Stimulated activated CD8-positive, alpha-beta memory T cell treated with anti-CD3 and anti-CD28 coated beads, Interleukin-15, amount 100 ng/mL, for 4 hours (primary cell): ENCODE results near the gene IBA57.

ENCODE experiments used
- DNase-seq, 2 donors: peaks; one replicate each; pipeline ENCODE4 v3.0.0-alpha.2; 2020; ENCODE audit warnings: low read depth in 2 of 2

IBA57 gene

GRCh38 chr1:228165372-228166169 is at the start of gene IBA57:
TSS of gene IBA57 (plus strand) at chr1:228165804. CDS start at chr1:228165817, 13 bp downstream.
- peak; percentile 99 for DNase-seq

- DNase-seq: no peak
Measured at GRCh38 chr1:228117335-228117734, 48.3 kb upstream of the IBA57 start.

GRCh38 chr1:228118040-228118439 is 47.6 kb upstream of the IBA57 start:
- no peak for DNase-seq

DNA sequence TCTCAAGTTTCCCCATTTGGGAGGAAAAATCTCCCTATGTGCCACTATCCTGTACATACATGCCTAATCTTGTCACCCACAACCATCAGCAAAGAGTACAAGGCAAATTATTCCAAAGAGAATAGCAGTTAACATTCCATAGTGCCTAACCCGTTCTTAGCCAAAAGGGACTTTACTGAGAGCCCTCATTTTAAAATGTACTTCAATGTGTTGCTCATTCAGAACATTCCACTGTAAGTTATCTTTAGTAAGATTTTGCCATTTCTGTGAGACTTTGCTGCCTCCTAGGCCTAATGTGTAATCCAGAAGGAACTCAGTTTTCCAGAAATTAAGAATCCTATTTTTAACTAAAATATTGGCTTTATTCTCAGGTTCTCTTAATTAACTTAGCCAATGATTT is 45.3 kb upstream of the IBA57 start:
- DNase-seq: no peak

GRCh38 chr1:228120857-228121489 is 44.6 kb upstream of the IBA57 start:
- DNase-seq: no peak

DNA sequence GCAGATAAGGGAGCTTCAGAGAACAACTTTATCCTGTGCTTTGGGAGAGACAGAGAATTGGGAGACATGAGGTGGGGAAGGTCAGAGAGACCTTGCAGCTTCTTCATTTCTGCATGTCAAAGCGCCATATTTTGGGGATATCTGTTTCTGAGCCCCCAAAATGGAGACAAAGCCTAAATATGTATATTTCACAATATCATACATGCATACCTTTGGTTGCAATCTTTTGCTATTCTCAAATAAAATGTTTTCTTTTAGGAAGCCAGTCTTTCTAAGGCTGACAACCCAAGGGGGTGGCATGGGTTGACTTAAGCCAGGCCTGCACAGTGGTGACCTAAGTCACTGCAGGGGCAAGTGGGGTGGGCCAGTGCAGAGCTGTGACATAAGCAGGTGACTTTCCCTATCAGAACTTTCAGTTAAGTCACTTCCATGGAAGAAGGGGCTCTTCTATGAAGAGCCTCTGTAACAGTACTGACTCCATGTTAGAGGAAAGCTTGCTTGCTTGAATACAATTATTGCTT is 42.6 kb upstream of the IBA57 start:
- DNase-seq: no peak

- no peak for DNase-seq
Measured at GRCh38 chr1:228123505-228123904, 42.1 kb upstream of the IBA57 start.

DNA sequence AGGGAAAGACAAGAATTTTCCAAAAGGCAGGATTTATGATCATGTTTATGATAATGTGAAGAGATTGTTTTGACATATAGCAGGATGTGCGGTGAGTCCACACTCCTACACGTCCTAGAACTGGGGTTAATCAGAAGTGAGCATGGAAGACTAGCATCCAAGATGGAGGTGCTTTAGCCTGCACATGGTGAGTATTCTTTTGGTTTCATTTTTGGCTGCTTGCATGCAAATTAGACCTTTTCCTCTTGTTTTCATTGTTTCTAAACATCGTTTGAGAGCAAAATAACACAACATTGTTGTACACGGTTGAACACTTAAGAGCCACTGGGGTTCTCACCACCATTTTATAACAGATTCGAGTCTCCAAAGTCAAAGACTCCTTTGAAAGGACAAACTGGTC is 40.4 kb upstream of the IBA57 start:
- DNase-seq: no peak

DNA sequence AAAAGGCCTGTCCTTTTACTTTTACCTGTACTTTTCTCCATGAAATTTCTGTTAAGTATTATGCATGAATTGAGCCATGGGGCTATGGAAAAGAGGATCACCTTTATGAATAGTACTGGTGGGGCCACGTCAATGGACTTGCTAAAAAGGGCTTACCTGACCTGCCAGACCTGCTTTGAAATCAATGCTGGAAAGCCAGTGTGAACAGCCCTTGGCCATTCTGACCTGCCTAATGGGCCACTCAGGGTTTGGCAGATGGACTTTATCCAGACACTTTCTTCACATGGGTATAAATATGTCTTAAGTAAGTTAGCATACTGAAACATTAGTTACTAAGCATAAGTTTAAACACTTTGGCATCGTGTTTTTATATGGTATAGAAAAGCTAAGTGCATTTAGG is 33.8 kb upstream of the IBA57 start:
- no peak for DNase-seq

DNA sequence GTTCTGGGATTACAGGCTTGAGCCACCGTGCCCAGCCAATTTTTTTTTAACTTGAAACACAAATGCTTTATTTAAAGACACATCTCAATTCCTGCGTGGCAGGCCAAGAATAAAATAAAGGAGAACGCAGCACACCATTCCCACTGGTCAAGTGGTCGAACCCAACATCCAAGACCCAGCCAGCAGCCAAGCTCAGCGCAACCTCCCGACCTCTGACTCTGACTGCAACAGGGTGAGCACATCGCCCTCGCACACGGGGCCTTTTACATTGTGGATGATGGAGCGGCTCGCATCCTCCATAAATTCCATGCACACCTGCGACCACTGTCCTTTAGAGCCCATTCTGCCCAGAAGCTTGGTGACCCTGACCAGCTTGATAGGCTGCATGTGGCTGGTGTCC is 31.0 kb upstream of the IBA57 start:
- DNase-seq: no peak

- DNase-seq: no peak
Measured at GRCh38 chr1:228136901-228137300, 28.7 kb upstream of the IBA57 start.

DNA sequence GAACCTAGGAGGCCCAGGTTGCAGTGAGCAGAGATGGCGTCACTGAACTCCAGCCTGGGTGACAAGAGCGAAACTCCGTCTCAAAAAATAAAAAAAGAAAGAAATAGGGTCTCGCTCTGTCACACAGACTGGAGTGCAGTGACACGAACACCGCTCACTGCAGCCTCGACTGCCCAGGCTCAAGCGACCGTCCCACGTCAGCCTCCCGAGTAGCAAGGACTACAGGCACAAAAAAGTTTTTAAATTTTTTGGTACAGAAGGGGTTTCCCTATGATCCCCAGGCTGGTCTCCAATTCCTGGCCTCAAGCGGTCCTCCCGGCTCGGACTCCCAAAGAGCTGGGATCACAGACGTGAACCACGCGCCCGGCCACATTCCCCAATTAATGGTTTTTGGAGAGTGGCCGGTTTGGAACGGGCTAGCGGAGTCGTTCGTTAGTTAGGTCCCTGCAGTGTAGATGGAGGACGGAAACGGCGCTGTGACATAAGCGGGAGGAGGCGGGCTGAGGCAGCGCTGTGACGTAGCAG is 26.1 kb upstream of the IBA57 start:
- DNase-seq: no peak

- peak; percentile 100 for DNase-seq
Measured at GRCh38 chr1:228139931-228140723, 25.5 kb upstream of the IBA57 start, which contains the start of gene GUK1. TSS of gene GUK1 (plus strand) at chr1:228140279. CDS start at chr1:228140303, 24 bp downstream.

- no peak for DNase-seq
Measured at GRCh38 chr1:228140724-228141225, 24.8 kb upstream of the IBA57 start.

DNA sequence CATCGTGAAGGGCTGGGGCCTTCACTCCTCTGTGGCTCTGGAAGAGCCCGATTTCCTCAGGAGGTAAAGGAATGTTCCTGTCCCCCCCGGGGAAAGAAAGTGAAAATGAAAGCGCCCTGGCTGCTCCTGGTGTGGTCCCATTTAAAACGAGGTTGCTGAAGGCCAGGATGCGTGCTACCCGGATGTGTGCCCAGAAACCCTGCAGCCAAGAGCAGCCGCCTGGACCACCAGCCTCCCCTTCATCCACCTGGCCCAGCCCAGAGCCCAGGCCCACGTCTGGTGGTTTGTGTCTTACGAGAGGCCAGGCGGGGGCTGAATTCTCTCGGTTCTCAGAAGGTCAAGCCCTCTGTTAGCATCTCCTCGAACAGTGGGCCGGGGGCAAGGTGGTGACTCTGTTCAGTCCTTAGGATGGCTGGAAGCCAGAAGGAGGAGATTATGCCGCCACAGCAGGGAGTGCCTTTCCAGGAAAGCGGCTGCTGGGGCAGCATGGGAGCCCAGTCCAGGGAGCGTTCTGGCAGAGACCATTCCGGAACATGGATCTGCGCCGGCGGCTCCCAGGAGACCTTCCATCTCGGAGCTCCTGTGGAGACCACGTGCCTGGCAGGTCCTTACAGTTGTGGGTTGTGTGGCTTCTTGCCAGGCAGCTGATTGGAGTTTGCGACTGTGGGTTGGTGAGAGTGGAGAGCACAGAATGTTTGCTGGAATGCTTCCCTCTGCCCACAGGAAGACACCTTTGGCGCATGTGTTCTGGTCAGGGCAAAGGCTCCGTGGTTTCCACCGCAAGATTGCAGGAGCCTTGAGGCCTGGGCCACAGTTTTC is 24.2 kb upstream of the IBA57 start:
- DNase-seq: no peak

- DNase-seq: no peak
Measured at GRCh38 chr1:228142155-228142691, 23.4 kb upstream of the IBA57 start.

DNA sequence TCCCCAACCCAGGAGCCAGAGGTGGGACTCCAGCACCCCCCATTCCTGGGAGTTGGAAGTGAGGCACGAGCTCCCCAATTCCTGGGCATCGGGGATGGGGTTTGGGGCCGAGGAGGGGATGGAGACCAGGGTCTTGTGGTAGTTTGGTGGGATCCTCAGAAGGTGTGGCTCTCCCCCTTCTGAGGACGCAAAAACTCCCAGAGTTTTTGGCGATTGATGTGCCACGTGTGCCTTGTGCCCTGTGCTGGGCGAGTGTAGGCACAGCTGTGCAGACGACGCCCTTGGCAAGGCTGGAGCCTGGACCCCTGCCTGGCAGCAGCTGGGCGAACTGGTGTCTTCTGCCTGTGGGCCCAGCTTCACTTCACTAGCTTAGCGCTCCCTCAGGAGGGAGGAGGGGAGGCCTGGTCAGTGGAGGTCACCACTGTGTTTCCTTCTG is 22.9 kb upstream of the IBA57 start:
- DNase-seq: no peak

DNA sequence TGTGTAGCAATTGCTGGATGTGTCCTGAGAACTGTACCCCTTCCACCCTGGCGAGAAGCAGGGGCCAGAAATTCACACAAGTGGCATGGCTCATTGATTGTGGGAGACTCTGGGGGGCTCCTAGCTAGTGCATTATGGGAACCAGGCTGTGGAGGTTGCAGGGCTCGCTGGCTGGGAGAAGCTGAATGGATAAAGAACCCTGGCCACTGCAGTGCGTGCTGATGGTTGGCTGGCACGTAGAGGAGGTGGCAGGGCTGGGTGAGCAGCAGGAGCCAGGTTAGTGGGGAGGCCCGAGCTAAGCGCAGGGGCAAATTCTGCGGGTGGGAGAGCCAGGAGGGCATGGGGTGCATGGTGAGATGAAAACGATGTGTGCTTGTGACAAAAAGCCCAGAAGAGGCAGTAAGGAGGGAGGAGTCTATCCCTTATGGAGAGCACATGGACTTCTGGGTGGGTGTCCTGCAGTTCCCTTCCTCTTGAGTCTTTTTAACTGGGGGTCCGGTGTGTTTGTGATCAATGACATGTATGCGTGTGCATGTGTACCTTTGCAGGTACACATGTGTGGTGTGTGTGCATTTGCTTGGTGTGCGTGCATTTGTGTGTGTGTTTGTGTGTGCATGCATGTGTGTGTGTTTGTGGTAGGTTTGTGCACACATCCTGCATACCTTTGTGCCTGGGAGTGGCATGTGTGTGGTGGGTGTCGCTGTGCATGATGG is 22.0 kb upstream of the IBA57 start:
- DNase-seq: no peak

- no peak for DNase-seq
Measured at GRCh38 chr1:228144193-228144992, 21.2 kb upstream of the IBA57 start.
